AG08396 (cell line): Measurements from ENCODE around the gene ZBTB40.

Experiments
- DNase-seq: peaks from one replicate; pipeline ENCODE4 v3.0.0; 2012; ENCODE audit warnings: low spot score, mixed read lengths

The ZBTB40 gene

DNA sequence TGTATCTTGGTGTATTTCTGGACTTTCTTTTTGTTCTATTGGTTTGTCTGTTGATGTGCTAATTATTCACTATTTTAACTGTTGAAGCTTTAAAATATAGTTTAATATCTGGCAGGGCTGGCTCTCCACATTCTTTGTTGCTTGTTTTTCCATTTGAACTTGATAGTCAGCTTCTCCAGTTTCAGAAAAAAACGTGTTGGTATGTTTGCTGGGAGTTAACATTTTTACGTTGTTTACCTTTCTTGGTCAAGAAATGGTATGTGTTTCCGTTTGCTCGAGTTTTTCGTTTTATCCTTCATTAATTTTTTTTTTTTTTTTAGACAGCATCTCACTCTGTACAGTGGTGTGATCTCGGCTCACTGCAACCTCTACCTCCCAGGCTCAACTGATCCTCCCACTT lies 16.9 kb upstream of the ZBTB40 start:
- DNase-seq: no peak

DNA sequence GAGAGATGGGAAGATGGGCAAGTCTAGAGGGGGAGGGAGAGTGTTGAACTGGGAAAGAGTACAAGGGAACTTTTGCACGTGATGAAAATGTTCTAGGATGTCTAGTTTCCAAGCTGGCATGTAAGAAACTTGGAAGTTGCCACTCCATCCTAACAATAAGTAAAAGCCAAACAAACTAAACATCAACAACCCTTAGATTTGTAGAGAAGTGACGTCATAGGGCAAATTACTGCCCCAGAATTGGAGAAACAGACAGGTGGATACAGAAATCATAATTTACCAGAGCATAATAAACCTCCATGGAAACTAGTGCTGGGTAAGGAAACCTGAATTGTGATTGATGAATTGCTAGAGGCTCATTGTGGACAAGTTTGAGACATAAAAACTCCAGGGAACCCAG lies 14.7 kb upstream of the ZBTB40 start:
- no peak for DNase-seq

DNA sequence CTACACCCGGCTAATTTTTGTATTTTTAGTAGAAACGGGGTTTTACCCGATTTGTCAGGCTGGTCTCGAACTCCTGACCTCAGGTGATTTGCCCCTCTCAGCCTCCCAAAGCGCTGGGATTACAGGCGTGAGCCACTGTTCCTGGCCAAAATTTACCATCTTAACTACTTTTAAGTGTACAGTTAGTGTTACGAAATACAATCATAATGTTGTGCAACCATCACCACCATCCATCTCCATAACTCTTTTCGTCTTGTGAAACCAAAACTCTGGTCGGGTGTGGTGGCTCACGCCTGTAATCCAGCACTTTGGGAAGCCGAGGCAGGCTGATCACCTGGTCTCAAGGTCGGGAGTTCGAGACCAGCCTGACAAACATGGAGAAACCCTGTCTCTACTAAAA lies 14.1 kb upstream of the ZBTB40 start:
- DNase-seq: no peak

DNA sequence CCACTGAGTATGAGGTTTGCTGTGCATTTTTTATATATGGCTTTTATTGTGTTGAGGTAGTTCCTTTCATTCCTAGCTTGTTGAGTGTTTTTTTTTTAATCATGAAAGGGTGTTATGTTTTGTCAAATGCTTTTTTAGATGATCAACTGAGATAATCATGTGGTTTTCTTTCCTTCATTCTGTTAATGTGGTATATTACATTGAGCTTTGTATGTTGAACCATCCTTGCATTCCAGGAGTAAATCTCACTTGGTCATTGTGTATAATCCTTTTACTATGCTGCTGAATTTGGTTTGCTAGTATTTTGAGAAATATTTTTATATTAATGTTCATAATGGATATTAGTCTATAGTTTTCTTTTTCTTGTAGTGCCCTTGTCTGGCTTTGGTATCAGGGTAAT lies 11.1 kb upstream of the ZBTB40 start:
- DNase-seq: no peak

DNA sequence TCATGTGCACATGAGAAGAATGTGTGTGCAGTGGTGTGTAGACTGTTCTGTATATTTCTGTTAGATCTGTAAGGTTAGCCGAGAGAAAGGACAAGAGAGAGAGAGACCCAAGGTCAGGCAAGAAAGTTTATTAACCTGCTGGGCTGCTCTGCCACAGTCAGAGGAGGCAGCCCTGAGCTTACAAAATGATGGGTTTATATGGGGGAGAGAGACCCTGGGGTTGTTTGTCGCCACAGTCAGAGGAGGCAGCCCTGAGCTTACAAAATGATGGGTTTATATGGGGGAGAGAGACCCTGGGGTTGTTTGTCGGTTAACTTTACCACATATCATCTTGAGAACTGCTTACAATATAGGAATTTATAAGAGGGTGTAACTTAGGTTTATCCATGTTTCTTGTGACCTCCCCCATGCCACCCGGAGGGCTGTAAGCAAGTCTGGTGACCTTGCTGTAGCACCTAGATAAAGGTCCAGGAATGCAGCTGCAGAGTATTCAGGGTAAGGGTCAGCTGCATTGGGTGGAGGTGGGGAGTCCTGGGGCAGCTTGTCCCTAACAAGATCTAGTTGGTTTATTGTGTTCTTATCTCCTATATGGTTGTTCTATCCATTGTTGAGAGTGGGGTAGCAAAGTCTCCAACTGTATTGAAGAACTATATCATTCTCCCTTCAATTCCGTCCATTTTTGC lies 9.3 kb upstream of the ZBTB40 start:
- DNase-seq: no peak

DNA sequence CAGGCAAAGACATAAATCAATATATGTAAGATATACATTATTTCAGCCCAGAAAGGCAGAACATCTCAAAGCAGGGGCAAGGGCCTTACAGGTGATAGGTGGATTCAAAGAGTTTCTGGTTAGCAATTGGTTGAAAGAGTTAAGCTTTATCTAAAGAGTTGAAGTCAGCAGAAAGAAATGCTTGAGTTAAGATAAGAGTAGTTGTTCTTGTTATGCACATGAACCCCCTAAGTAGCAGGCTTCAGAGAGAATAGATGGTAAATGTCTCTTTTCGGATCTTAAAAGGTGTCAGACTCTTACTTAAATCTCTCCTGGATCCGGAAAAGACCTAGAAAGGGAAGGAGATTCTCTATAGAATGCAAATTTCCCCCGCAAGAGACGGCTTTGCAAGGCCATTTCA lies 8.3 kb upstream of the ZBTB40 start:
- DNase-seq: no peak

DNA sequence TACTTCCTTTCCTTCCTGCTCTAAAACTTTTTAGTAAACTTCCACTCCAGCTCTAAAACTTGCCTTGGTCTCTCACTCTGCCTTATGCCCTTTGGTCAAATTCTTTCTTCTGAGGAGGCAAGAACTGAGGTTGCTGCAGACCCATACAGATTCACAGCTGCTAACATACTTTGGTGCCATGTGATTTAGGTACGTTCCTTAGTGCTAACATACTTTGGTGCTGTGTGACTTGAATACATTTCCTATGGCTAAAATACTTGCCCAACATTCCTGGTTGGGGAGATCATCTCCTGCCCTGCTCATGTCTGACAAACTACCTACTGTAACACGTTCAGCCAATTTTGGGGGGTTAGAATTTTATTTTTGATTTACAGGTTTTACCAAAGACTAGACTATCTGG lies 6.8 kb upstream of the ZBTB40 start:
- DNase-seq: no peak

DNA sequence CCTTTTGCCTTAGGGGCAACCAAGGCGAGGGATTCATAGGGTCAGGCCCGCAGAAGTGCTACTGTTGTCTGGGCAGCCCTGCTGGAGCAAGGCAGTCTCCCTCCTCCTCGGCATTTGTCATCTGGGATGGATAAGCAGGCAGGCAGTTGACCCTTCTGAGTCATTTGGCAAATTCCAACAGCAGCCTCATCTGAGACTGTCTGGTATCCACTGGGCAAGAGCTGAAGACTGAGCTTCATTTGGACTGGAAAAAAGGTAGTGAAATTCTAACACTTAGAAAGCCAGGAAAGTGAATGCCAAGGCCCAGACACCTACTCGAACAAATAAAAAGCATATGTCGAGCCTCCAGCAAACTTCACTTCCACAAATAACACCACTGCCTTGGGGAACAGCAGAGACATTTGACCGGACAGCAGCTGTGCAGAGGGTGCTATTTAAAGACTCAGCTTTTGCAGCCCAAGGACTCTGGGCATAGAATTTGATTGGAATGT lies 4.0 kb upstream of the ZBTB40 start:
- DNase-seq: peak; percentile 80

DNA sequence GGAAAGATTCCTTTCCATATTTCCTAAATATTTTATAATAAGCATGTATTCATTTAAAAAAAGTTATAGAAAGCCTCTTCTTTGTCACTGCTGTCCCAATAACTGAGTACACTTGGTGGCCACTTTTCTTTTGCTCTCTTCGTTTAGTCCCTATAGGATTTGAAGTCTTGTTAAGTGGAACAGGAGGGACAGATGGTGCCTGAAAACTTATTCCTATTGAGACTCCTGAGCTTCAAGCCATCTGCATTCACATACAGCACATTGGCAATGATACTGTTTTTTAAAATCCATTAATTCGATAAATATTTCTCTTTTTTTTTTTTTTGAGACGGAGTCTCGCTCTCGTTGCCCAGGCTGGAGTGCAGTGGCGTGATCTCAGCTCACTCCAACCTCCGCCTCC lies 2.0 kb upstream of the ZBTB40 start:
- no peak for DNase-seq

DNA sequence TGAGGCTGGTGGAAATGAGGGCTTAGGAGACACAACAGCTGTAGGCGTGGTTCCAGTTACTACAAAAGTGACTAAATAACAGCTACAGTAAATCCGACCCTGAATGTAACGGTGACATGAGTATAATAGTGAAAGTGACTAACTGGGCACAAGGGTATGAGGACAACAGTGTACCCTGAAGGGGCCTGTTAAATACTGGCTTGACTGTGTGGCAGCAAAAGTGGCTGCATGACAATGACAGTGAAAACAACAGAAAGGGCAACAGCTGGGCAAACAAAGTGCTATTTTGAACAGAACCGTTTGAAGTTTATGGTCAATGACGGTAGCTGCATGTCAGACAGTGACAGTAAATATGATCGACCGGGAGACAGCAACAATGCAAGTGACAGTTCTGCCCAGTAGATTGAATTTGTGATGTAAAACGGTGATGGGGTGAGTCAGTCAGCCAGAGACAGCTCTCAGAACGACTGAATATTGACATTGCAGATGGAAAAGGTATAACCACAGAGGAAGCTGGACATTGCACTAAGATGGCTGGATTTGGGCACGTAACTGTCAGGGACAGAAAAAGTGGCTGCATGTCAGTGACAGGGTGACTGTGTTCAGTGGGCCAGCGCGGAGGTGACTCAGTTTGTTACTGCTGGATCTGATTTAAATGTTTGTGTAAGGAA lies 1.2 kb upstream of the ZBTB40 start:
- no peak for DNase-seq

DNA sequence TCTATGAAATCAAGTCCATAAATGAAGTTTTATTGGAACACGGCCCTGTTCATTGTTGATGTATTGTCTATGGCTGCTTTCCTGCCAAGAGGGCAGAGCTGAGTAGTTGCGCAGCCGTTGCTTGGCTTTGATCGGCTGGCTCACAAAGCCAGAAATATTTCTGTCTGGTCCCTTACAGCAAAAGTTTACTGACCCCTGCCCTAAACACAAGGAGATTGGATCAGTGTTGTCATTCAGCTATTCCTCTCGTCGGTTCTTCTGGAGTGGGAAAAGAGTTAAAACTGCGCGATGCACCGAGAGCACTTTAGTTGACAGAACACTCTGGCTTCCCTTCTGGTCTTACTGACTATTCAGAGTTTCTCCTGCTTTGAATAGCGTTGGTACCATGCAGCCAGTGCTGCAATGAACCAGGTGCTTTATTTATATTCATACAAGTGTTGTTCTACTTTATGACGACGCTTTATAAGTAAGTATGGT lies 868 bp downstream of the ZBTB40 start:
- DNase-seq: peak; percentile 34

DNA sequence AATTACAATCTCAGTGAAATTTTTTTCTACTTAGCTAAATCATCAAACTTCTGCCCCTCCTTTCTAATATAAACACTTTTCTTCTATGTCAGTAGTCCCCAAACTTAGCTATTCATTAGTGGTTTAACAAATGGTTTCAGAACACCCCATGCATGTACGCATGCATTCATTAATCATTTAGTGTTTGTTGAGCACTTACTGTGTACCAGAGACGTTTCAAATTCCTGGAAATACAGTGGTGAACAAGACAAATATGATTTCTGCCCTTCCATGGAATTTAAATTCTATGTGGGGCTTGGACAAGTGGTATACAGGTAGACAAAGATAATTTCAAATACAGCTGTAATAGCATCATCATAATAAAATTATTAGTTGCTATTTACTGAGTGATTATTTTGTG lies 1.5 kb downstream of the ZBTB40 start:
- DNase-seq: no peak

DNA sequence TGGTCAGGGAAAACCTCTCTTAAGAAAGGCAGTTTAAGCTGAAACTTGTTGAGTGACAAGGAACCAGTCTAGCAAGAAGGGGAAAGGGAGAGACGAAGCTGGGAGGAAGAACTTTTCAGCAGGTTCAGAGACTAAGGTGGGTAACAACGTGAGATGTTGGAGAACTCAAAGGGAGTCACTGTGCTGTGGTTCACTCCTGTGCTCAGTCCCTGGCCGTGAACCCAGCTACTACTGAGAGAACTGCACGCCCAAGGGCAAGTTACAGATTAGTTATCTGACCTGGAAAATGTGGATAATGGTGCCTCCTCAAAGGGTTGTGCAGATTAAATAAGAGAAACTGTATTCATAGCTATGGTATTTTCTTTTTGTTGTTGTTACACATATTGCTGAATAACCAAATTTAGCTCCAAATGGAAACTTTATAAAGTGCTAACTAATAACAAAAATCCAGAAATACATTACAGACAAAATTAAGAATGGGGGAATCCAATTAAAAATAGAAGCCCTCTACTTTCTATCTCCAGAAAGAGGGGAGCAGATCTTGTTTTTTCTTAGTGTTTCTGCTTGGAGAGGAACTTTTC lies 2.9 kb downstream of the ZBTB40 start:
- no peak for DNase-seq

DNA sequence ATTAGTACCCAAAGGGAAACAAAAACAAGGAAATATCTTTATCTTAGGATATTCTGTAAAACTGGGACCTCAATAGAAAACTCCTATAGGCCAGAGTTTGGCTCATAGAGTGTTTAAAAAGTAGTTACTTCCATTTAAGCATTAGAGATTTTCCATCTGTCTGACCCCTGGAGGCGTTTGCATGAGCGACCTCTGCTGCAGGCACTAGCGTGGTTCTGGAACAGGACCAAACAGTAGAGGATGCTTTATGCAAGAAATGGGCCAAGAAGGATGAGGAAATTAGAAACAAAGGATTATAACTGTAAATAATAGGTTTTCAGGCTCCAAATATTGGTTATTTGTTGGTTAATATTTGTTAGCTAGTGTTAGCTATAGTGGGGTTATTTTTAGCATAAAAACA lies 5.7 kb downstream of the ZBTB40 start:
- DNase-seq: peak; percentile 27

DNA sequence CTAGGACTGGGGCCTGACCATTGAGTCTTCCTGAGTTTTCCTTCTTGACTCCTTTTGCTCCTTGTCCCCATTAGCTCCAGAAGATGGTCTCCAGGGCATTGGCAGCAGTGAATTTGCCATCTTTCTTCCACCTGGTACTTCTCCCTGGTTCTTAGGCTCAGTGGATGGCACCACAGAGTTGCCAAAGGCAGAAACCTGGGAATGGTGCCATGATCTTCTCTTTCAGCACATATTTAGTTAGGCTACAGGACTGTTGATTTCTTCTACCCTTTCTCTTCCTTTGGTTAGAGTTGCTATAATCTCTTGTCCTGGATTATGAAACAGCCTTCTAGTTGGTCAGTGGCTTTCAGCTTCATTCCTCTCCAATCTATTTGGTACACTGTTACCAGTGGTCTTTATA lies 6.2 kb downstream of the ZBTB40 start:
- no peak for DNase-seq

DNA sequence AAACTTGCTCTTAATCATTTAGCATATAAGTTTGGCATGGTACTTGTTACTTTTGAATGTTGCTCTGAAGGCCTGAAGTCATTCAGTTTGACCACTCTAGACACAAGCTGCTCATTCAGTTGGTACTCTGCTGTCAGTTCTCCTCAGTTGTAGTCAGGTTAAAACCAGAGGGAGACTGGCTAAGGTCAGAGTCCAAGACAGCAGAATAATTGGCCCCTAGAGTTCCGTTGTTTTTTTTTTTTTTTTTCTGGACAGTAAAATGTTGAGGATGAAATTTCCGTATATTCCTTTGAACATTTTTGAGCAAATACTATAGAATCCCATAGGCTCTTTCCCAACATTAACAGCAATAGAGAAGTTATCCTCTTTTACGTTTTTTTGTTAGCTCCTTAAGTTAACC lies 9.4 kb downstream of the ZBTB40 start:
- DNase-seq: no peak

DNA sequence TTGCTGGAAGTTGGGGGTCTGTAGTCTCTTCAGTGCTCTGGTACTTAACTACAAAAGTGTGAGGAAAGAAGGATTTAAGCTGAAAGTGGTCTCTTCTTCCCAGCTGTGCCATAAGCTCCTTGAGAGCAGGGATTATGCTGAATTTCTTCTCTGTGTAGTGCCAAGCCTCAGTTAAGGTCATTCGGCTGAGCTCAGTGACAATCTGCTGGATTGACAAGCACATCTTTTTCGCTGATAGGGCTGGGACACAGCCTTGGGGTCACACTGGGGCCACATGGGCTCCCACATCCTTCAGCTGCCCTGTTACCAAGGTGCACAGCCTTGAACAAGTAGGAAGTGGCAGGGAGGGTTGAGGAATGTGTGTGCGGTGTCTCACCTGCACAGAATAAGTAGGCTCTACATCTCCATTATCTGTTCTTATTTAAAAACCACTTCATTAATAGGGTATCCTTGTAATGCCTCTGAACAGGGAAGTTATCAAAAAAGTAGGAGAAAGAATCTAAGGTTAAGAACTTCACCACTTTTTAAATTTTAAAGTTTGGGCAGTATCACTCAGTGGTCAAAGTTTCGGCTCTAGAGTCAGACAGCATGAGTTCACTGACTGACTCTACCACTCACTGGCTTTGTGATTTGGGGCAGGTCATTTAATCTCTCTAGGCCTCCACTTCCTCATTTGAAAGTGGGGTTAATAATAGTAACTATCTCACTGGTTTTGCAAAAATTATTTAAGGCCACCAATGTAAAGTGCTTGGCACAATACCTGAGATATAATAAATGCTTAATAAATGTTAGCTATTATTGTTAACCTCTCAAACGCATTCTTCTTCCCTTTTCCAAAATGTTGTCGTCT lies 10.3 kb downstream of the ZBTB40 start:
- DNase-seq: no peak

DNA sequence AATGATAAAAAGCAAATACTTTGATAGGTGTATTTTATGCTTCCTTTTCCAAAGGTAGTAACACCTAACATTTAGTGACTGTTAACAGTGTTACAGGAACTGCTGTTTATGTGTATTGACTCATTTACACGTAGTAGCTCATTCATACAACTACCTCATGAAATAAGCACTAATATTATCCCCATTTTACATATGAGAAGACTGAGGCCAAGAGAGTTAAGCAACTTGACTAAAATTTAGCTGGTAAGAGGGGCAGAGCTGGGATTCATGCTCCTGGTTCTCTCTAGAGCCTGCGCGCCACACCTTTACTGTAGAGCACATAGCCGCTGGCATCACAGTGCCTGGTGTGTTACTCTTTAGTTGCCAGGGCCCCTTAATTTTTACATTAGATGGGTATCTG lies 11.3 kb downstream of the ZBTB40 start:
- no peak for DNase-seq

DNA sequence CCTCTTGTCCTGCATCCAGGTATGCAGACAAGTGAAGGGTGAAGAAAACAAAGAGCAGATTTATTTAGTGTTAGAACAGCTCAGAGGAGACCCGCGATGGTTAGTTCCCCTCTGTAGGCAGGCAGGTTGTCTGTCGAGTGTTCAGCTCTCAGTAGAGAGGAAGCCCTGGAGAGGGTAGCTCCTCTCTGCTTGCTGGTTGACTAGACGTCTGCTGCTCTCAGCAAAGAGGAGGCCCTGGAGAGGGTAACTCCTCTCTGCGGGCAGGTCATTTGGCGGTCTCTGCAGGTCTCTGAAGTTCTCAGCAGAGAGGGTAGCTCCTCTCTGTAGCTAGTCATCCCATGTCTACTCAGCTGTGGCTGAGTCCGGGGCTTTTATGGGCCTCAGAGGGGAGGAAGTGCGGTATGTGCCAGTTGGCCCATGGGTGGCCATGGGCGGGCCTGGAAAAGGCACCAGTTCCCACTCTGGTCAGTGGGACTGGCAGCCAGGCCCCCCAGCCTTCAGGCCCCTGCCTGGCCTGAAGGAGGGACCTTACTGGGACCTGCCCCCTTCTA lies 13.4 kb downstream of the ZBTB40 start:
- DNase-seq: no peak

DNA sequence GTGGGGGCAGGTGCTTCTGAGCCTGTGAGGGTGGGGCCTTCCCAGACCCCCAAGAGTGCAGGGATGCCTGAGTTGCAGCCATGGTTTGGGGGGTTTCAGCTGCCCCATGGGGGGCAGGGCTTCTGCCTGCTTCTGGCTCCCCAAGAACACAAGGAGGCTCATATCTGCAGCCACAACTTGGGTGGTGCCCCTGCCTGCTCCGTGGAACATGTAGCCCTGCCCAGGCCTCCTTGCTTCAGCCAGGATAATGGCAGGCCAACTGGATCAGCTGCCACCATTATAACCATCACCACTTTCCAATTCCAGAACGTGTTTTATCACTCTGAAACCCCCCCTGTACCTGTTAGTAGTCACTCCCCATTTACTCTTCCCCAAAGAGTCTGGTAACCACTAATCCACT lies 14.0 kb downstream of the ZBTB40 start:
- no peak for DNase-seq

DNA sequence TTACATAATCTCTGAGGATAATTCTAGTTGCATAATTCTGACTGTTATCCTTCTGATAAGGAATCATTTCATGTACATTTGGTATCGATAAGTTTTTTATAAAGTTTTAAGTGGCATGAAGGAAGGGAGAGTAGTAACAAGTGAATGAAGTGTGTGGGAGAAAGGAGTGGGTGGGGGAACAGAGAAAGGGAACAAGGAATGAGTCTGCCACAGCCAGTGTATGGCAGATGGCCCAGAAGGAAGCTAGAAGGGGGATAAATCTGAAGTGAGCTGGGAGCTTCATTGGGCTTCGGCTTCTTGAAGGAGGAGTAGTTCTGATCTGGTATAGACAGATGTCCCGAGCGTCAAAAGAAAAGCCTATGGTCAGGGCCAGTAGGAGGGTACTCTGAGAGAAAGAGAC lies 18.6 kb downstream of the ZBTB40 start:
- DNase-seq: no peak

DNA sequence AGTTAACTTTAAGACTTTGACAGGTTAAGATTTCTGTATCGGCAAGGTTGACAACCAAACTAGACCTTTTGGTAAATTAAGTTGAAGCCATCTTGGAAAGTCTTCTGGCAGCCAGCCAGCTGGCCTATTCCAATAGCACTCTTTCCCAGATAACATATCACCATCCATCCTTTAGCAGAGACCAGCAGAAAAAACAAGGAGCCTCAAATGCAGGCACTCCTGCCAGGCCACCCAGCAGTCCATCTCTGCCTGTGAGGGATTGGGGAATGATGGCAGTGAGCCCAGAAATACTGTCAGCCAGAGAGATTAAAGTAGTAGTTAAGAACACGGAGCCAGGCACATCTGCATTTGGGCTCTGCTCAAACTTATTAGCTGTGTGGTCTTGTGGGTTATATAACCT lies 19.4 kb downstream of the ZBTB40 start:
- DNase-seq: peak; percentile 21
